DMS114 treated with DMSO at 0.1 percent for 48 hours (cell line): ENCODE measurements around the gene EXOC4.
"Not testable (repeated sequence)": the region's sequence is repeated elsewhere in the genome, so short reads cannot be mapped to it uniquely, and the experiment has no call there.

Experiments used
- DNase-seq: peaks from one replicate; lab custom pipeline; 2025; ENCODE audit not compliant: unreplicated experiment; lab: John Stamatoyannopoulos, UW

The EXOC4 gene

DNA sequence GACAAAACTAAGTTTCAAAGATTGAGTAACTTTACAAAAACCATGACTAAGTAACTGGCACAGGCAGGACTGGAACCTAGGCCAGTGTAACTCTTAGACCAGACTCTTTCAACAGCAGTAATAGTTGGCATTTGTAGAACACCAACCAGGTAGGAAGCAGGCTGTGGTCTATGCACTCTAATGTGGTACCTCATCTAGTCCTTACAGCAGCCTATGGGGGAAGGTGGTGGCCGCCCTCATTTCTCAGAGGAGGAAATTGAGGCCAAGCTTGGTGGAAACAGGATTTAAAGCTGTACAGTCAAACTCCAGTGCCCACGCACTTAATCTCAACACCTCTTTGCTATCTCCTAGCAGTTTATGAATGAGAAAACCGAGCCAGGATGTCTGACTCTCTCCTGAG is 708.8 kb downstream of the EXOC4 start:
- no peak for DNase-seq

DNA sequence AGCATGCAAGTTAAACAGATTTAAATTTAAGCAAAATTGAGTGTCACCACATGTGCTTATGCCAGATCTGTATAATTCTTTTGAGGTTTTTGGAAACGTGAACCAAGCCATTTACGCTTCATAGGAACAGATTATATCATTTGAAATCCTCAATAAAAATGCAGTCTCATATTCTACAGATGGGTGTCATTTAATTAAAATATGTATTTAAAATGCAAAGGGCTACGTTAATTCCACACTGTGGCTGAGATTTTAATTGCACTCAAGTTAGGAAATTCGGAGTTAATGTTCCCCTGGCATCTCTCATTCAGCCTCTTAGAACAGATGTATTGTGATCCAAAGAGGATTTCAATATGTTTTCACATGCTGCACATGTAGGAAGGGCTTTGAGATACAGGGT is 709.8 kb downstream of the EXOC4 start:
- DNase-seq = no peak

DNA sequence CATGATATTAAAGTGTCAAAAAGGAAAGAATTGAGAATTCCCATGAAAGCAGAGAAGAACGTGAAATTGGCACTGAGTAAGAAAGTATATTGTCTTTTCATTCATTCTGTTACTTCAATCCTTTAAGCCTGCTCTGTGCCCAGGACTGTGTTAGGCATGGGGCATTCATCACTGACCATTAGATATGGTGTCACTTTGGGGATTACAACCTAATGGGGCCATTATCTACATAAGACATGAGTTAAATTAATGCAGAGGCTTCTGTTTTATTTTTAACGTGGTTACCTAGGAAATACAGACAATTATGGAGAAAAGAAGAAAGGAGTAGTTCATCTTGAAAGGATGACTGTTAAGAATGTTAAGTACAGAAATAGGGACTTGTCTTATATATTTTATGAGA is 710.8 kb downstream of the EXOC4 start:
- no peak for DNase-seq

DNA sequence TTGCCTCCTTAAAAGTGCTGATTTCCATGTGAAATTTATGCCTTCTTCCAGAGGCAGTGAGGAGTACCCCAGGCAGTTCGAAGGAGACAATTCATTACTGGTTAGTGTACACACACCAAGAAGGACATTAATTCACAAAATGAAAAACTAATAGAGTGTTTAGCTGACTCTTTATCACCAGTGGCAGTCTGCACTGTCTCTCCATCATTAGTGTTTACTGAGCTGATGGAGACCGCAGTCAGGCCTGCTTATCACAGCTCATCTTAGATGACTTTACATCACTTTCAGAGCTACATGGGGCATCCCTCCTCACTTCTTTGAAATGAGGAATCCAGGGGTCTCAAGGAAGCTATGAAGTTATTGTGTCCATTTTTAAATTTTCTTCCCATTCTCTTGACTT is 718.7 kb downstream of the EXOC4 start:
- no peak for DNase-seq

DNA sequence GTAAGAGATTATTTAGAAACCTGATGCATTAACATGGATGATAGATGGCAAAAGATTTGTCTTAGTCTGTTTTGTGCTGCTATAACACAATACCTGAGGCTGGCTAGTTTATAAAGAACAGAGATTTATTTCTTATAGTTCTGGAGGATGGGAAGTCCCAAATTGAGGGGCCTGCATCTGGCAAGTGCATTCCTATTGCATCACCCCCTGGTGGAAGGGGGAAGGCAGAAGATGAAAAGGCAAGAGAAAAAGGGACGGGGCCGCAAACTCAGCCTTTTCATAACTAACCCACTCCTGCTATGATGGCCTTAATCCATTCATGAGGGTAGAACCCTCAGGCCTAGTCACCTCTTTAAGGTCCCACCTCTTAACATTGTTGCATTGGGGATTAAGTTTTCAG is 720.8 kb downstream of the EXOC4 start:
- DNase-seq = no peak

DNA sequence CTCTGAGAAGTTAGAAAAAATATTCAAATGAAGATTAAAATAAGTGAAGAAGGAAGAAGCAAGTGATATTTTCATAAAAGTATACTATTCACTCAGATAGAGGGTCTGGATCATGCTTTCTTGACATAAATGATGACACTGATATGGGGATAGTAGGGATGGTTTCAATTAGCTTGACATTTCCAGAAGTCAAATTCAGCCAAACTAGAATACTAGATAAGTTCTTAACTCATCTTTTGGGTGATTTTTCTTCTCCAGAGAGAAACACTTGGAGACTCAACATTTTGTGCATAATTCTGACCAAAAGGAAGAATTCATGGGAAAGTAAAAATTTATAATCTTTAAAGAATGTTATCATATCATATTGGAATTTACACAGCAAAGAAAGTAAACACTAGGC is 722.3 kb downstream of the EXOC4 start:
- DNase-seq = no peak

DNA sequence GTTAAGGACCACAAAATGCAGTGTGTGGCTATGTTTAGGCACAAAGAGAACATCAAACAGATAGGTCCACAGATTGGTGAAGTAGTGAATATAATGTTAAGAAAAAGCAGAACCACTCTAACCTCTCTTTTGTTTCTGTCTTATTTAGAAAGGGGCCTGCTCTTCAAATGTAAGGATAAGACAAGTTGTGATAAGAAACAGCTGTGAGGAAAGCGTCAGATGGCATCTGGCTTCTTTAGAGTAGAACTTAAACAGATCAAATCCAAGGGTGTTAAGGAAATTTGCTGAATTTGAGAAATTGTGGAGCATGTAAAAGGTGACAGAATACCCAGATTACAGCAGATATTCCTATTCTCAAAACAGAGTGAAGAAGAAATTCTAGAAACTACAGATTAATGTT is 723.3 kb downstream of the EXOC4 start:
- no peak for DNase-seq

DNA sequence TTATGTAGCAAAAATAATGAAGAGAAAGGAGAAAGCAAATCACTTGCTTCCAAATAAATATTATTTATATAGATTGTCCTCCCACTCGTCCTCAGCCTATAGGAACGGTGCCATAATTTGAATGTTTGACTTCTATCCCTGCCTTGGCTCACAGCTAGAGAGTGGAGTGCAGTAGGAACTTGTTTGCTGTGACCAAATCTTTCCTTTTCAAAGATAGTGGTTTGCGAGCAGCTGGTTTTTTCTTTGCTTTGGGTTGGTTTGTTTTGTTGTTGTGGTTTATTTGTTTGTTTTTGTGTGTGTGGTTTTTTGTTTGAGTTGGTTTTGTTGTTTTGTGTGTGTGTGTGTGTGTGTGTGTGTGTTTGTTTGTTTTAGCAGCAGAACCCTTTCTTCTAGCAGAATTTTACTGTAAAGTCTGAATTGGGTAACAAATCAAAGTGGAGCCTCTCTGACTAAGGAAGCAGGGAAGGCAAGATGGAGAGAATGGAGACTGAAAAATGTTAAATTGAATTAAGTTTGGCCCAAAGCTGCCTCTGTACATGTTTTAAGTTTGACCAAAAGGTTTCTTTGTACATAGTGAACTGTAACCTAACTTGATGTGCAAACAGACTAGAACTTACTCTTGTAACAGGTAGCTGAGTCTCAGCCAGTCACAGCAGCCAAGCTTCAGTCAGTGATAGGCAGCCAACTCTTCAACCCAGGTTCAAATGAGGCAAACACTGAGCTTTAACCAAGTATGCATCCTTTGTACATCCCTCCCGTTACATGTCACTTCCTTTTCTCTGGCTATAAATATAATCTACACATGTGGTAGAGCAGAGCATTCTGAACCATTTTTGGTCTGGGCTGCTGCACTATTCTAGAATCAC is 724.8 kb downstream of the EXOC4 start:
- no peak for DNase-seq

DNA sequence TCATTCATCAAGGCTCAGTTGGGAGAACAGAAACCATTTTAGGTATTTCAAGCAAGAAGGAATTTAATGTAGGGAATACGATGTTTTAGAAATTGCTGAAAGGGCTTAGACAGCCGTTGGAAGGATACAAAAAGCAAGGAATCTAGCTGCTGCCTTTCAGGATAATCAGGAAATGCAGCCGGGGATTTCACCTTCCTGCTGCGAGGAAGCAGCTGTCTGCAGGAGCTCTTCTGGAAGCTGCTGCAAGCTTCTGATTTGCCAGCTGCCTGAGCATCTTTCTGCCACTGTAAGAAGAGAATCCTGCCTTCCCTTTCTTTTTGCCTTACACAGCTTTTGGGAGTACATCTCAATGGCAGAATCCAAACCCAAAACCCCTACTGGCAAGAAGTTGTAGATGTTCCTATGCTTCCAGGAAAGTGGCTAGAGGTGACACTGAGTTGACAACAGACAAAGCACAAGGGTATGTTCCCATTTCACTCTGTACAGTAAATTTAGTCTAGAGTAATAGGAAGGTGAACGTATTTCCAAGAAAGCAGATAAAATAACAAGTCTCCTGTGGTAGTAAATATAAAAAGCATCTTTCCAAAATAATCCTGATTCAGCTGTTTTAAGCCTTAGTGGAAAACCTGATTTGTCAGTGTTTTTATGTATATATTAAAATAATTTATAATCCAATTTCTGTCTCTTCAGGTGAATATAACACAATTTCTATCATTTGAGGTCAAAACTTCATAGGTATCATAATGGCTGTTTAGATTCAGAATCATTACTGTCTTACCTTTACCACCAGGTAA is 725.8 kb downstream of the EXOC4 start:
- no peak for DNase-seq

DNA sequence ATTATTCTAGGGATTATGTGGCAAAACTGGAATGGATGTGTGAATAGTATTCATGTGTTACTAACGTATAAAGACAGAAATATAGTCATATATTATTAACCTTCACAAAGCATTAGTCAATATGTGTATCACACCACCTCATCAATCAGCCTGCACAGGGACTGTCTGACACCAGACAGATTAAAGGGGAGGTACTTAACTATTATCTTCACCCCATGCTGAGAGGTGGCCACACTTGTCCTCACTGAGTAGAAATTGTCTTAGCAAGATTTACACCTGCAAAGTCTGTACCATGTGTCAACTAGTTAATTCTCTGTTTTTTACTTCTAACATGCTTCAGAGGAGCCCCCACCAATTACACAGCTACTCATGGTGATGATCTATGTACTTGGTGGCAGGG is 727.9 kb downstream of the EXOC4 start:
- no peak for DNase-seq

DNA sequence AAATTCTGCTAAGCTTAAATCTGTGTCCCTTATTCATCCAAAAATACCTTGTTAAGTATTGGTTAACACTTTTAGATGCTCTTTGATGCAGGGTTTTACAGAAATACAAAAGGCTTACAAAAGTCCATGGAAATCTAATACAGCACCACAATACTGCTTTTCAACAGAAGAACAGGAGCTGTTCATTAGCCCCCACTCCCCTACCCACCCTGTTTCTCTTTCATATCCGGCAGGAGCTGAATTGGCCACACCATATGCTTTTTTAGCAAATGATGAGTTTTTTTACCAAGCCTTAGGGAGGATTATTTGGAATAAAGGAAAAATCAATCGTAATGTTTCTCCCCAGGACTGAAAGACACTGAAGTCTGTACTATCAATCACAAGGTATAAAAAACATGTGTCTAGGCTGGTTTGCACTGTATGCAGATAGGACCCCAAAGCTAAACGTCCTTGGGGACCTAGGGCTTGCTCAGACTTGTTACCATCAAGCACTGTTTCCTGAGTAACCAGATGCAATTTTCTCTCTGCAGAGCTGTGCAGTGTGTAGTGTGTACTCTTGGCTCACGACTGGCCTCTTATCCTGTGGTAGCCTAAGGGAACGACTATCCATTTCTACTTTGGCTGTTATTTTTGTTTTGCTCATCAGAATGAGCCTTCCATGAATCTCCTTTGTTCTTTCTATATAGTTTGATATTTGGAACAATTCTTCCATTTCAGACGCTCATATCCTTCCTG is 731.0 kb downstream of the EXOC4 start:
- no peak for DNase-seq

DNA sequence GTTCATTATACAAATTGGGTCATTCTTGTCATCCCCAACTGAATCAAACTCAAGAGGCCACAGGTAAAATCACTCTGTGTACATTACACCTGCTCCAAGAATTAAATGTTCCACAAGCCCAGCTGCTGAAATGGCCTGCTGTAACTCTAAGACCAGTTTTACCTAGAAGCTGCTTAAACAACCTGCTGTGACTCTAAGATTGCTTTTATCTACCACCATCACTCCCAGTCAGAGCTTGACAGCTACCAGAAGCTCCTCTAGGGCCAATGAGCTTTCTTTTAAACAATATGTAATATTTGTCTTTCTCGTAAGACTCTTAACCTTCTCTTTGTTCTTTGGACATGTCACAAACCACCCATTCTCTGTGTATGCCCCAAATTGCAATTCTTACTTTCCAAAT is 732.4 kb downstream of the EXOC4 start:
- no peak for DNase-seq

DNA sequence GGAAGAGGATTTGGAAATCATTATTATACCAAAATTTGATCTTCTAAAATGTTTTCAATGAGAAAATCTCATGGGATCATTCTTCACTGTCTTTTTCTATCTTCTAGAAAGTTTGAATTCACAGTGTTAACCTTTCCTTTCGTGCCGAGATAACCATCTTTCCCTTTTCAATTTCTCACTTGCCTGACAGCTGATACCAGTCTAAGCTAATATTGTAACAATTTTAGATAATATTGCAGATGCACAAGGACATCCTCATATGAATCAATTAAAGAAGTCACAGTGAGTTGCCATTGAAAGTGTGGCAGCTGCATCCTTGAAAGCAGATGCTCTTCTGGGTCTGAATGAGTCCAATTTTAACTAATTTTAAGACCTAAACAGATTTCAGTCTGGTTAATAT is 734.7 kb downstream of the EXOC4 start:
- no peak for DNase-seq

DNA sequence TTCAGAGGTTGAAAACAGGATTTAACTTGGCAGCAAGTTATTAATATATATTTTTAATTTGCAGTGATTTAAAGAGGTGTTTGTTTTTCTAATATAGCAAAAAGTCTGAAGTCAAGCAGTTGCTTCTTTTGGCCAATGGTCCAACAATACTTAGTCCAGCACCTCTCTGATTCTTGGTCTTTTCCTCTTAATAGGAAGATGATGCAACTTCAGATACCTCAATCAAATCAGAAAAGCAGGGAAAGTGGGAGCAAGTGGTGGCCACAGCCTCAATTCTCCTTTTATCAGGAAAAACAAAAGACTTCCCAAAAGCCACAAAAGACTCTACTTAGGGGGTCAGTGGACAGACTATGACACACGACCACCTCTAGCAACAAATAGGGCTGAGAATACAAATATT is 740.7 kb downstream of the EXOC4 start:
- no peak for DNase-seq

DNA sequence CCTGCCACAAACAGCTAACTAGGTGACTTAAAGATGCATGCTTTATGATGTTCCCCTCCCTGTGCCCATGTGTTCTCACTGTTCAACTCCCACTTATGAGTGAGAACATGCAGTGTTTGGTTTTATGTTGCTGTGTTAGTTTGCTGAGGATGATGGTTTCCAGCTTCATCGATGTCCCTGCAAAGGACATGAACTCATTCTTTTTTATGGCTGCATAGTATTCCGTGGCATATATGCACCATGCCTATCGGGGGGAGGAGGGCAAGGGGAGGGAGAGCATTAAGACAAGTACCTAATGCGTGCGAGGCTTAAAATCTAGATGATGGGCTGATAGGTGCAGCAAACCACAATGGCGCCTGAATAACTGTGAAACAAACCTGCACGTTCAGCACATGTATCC is 741.2 kb downstream of the EXOC4 start:
- not testable (repeated sequence) for DNase-seq

DNA sequence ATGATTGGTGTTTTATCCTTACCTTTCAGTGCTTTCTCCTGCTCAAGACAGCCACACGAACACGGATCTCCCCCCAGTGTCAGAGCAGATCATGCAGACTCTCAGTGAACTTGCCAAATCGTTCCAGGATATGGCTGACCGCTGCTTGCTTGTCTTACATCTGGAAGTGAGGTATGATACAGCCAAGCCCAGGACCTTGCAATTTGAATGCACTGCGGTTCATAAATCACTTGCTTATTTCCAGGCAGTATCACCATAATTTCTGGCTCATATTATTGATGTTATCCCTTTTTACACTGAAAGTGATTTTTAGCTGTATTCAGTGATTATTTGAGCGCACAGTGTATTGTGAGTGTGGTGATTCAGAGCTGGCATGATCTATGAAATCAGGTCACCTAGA is 744.6 kb downstream of the EXOC4 start:
- no peak for DNase-seq

DNA sequence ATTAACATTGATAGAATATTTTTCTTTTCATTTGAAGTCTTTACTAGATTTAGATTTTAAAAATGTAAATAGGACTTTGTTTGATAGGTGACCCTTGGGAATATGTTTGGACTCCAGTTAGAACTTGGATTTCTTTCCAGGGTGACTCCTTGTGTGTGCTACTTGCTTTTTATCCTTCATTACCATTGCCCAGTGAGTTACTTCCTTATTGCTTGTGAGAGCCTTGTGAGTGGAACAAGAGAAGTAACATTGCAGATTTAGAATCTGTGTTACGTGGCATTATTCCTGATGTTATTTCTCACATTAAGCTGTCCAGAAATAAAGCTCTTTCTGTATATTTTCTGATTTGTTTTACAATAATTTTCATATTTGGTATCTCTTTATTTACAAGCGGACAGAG is 746.3 kb downstream of the EXOC4 start:
- no peak for DNase-seq

DNA sequence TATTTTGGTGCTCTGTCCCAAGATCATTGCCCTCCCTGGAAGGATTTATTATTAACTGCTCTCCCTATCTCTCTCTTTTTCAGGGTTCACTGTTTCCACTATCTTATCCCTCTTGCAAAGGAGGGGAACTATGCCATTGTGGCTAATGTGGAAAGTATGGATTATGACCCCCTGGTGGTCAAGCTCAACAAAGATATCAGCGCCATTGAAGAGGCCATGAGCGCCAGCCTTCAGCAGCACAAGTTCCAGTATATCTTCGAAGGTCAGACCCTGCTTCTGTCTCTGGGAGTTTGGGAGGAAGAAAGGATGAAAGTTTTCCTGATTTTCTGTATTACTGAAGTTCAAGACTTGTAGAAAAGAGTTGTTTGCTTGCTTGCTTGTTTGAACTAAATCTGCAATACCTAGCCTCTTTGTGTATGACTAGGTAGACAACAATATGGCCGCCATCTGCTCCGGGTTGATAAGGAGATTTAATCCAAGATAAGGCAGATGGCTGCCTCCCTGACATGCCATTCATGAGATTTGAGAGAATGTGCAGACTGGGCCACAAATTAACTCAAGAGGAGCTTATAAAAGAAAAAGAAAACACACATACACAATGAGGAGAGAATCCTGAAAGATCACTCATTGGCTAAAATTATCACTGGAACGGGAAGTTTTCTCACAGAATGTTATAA is 752.1 kb downstream of the EXOC4 start:
- no peak for DNase-seq

DNA sequence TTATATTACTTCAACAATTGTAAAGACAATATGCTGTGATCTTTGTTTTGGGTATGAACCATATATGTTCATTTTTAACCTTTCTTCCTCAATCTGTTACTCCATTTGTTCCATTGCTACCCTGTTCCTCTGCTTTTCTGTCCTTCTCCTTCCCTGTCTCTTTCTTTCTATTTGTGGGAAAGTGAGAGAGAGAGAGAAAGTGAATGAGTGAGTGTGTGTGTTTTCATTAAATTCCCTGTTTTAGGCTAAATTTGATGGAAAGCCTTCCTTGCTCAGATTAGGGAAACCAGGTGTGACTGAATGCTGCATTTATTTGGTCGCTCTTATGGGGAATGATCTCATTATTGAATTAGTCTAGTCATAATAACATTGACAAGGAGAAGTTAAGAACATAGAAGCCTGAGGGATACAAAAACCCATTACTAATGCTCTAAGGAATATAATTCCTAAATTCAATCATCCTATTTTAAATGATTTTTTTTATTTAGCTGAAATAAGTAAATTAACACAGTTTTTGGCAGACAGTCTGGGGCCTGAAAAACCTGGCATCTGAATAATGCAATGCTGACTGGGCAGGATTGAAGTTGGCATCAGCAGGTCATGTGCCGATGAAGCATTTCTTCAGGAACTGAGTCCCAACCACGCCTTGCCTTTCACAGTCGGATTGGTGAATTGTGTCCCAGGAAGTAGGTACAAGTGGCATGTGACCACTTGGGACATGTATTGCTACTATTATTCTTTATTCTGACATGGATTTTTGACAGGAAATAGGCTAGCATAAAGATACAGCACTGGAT is 756.6 kb downstream of the EXOC4 start:
- no peak for DNase-seq

DNA sequence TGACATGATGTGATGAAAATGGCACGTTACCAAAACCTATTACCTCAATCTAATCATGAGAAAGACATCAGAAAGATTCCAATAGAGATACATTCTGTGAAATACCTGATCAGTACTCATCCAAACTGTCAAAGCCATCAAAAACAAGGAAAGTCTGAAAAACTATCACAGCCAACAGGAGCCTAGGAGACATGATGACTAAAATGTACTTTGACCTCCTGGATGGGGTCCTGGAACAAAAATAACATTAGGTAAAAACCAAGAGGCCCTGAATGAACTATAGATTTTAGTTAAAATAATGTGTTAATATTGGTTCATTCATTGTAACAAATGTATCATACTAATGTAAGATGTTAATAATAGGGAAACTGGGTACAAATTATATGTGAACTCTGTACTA is 760.4 kb downstream of the EXOC4 start:
- DNase-seq = no peak
